Measurements from ENCODE around the gene ETV1. TPM values are rescaled to one million over a fixed set of nuclear protein-coding genes. Genes with fewer than 3 reads are reported as not detected.

The ETV1 gene
- total RNA-seq, 3 donors from 2014 or later, result 3.2 to 10.1 (median 5.6) TPM

GRCh38 chr7:13963925-13964324 is 25.5 kb downstream of the ETV1 start:
- no peak for TF ChIP-seq POLR2AphosphoS5 (IDR thresholded peaks at IDR 0.05)
- no peak for TF ChIP-seq POLR2A (IDR thresholded peaks at IDR 0.05)
- no peak for TF ChIP-seq CTCF (IDR thresholded peaks at IDR 0.05)
- intact Hi-C loops (cut with DNase I; ENCODE audit: low total_unique reads), result no loop called here
- H3K9me3 ChIP-seq, result no peaks in the 10 kb centered on the region

DNA sequence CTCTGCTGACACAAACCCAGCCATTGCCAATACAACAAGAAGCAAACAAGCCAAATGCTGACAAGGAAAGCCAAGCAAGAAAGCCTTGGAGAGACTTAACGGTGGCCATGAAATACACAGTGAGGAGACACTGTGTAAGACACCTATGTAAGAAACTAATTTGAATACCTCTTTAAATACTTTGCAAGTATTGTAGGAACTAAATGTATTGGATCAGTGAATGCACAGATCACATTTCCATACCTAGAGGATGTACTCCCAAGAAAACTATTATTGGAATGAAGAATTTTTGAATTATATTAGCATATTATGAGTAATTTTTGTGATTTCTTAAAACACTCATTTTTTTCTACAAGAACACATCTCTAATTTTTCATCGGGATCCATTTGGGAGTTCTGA is 34.0 kb downstream of the ETV1 start:
- intact Hi-C loops (cut with DNase I; ENCODE audit: low total_unique reads), result no loop called here
- Histone ChIP-seq H3K4me3 (no peak overlapping the region), H3K9me3 (no peaks in the 10 kb centered on the region), H3K4me1 (no peaks in the 10 kb centered on the region), H3K27me3 (no peaks in the 10 kb centered on the region), H3K36me3 (no peaks in the 10 kb centered on the region), H3K27ac (no peak overlapping the region)
- DNase-seq (ENCODE audit: low spot score in 2 of 2), result no peak
- TF ChIP-seq POLR2A (IDR thresholded peaks at IDR 0.05) (no peak), POLR2AphosphoS5 (IDR thresholded peaks at IDR 0.05) (no peak), CTCF (IDR thresholded peaks at IDR 0.05) (no peak)

More at GRCh38 chr7:13963925-13964324, 25.5 kb downstream of the ETV1 start:
- DNase-seq (ENCODE audit: low spot score in 2 of 2), result no peak
- Histone ChIP-seq H3K27me3 (no peaks in the 10 kb centered on the region), H3K4me1 (no peaks in the 10 kb centered on the region), H3K27ac (no peak overlapping the region), H3K36me3 (no peaks in the 10 kb centered on the region), H3K4me3 (no peak overlapping the region)

DNA sequence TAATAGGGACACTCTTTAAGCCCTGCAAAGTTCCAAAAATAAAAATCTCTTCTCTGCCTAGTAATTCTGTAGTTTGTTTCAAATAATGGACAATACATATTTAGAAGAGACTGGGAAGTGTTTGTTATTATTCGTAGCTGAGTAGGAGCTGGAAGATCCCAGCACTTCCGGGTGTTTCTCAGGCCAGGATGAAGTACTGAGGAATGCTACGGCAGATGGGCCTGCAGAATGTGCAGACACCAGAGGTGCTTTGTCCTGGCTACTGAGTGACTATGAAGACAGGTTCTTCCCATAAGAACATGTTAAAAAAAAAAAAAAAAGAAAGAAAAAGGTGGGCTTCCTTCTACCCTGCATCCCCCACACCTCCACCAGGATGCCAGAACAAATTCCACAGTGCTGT is 36.1 kb downstream of the ETV1 start:
- H3K27me3 ChIP-seq, result no peaks in the 10 kb centered on the region
- H3K36me3 ChIP-seq, result no peaks in the 10 kb centered on the region
- intact Hi-C loops (cut with DNase I; ENCODE audit: low total_unique reads), result no loop called here
- no peak for DNase-seq (ENCODE audit: low spot score in 2 of 2)
- TF ChIP-seq CTCF (IDR thresholded peaks at IDR 0.05) (no peak), POLR2AphosphoS5 (IDR thresholded peaks at IDR 0.05) (no peak), POLR2A (IDR thresholded peaks at IDR 0.05) (no peak)
- no peak overlapping the region for H3K27ac ChIP-seq
- H3K9me3 ChIP-seq, result no peaks in the 10 kb centered on the region
- no peak overlapping the region for H3K4me3 ChIP-seq
- H3K4me1 ChIP-seq, result no peaks in the 10 kb centered on the region

- Histone ChIP-seq H3K4me3 (no peak overlapping the region), H3K27ac (no peak overlapping the region), H3K27me3 (no peaks in the 10 kb centered on the region), H3K4me1 (no peaks in the 10 kb centered on the region), H3K36me3 (no peaks in the 10 kb centered on the region), H3K9me3 (no peaks in the 10 kb centered on the region)
- no peak for DNase-seq (ENCODE audit: low spot score in 2 of 2)
- intact Hi-C loops (cut with DNase I; ENCODE audit: low total_unique reads), result no loop called here
- no peak for TF ChIP-seq POLR2A (IDR thresholded peaks at IDR 0.05)
- no peak for TF ChIP-seq POLR2AphosphoS5 (IDR thresholded peaks at IDR 0.05)
- TF ChIP-seq CTCF (IDR thresholded peaks at IDR 0.05), result no peak
Measured at GRCh38 chr7:13952921-13953320, 36.5 kb downstream of the ETV1 start.

DNA sequence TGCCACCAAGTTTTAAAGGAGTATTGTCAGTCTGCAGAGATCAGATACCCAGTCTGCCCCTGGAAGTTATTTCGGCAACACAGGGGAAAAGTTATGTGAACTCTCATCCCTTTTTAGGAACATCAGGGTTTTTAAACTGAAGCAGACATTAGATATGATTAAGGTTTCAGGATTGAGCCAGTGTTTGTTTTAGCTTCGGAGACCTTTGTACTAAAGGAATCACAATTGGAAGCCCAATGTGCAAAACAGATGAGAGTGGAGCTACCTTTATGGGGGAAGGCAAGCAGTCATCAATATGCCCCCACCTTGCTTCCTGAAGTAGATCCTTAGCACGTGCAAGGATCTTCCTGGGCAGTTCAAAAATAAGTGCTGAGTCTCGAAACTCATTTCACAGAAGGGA is 39.5 kb downstream of the ETV1 start:
- Histone ChIP-seq H3K4me1 (no peaks in the 10 kb centered on the region), H3K9me3 (no peaks in the 10 kb centered on the region), H3K27ac (no peak overlapping the region), H3K36me3 (no peaks in the 10 kb centered on the region), H3K4me3 (no peak overlapping the region), H3K27me3 (no peaks in the 10 kb centered on the region)
- DNase-seq (ENCODE audit: low spot score in 2 of 2), result no peak
- TF ChIP-seq CTCF (IDR thresholded peaks at IDR 0.05) (no peak), POLR2A (IDR thresholded peaks at IDR 0.05) (no peak), POLR2AphosphoS5 (IDR thresholded peaks at IDR 0.05) (no peak)
- intact Hi-C loops (cut with DNase I; ENCODE audit: low total_unique reads), result no loop called here

All from breast epithelium (tissue), 4 donors.